NOMO-1 treated with DMSO at 0.1 percent for 48 hours (cell line): ENCODE measurements around the gene BRICD5.

ENCODE experiments used
- DNase-seq: peaks from one replicate; lab custom pipeline; 2025; ENCODE audit not compliant: unreplicated experiment; lab: John Stamatoyannopoulos, UW

The BRICD5 gene

GRCh38 chr16:2183671-2184070 lies 27.0 kb downstream of the BRICD5 start:
- no peak for DNase-seq

GRCh38 chr16:2181952-2182351 lies 28.7 kb downstream of the BRICD5 start:
- DNase-seq, result no peak

- DNase-seq, result no peak
These were observed 29.4 kb downstream of the BRICD5 start for GRCh38 chr16:2180962-2181923.

DNA sequence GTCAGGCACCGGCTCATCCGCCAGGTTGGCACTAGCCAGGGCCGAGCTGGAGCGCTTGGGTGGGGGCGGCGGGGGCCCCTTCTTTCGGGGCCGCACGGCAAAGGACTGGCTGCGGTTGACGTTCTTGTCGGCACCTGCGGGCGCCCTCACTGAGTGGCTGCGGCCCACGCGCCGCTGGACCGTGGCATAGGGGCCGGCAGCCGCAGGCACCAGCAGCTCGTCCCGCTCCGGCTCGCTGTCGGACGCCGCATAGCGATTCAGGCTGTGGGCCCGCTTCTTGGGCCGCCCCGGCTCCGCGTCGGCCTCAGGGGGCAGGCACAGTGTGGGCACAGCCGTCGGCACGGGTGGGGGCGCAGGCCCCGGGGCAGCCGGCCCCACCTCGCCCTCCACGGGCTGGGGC lies 30.2 kb downstream of the BRICD5 start:
- DNase-seq, result no peak

DNA sequence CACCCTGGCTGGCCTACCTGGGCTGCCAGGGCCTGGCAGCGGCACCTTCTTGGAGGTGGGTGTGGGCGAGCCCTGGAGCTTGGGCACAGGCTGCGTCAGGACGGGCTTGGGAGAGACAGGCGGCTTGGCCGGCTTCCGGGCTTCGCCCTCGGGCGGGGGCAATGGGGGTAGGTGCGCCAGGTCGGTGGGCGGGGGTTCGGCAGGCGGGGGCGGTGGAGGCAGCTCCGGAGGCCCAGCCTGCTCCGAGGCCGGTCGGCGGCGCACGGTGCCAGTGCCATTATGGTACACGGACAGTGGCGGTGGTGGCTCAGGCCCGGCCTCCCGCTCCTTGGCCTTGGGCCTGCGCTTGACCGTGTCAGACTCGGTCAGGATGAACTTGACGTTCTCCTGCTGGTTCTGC lies 31.1 kb downstream of the BRICD5 start:
- DNase-seq, result no peak

DNA sequence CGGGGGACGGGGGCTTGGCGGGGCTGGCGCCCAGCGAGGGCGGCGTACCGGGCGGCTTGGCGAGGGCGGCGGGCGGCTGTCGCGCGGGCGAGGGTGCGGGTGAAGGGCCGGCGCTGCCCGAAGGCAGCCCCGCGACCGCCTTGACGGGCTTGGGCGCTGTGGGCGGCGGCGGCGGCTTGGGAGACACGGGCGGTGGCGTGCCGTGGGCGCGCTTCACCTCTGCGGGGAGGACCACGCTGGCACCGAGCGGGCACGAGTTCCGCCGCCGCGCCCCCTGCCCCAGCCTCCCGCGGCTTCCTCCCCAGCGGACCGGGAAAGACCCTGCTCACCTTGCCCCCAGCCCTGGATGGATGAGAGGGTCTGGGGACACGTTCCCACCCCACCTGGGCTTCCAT lies 31.6 kb downstream of the BRICD5 start:
- DNase-seq, result no peak

- DNase-seq, result no peak
These were observed 32.1 kb downstream of the BRICD5 start for GRCh38 chr16:2178321-2179106.

- no peak for DNase-seq
These were observed 33.1 kb downstream of the BRICD5 start for GRCh38 chr16:2177561-2177960.

- no peak for DNase-seq
These were observed 33.6 kb downstream of the BRICD5 start for GRCh38 chr16:2177101-2177500.

DNA sequence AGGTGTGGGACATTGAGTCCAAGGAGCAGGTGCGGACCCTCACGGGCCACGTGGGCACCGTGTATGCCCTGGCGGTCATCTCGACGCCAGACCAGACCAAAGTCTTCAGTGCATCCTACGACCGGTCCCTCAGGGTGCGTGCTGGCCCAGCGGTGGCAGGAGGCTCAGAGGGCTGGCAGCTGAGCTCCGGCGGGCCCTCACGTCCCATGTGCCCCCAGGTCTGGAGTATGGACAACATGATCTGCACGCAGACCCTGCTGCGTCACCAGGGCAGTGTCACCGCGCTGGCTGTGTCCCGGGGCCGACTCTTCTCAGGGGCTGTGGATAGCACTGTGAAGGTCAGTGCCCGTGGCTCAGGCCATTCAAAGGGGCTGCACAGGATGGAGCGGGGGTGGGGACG lies 34.6 kb downstream of the BRICD5 start:
- DNase-seq, result no peak

- DNase-seq, result no peak
These were observed 35.2 kb downstream of the BRICD5 start for GRCh38 chr16:2175454-2175853.

DNA sequence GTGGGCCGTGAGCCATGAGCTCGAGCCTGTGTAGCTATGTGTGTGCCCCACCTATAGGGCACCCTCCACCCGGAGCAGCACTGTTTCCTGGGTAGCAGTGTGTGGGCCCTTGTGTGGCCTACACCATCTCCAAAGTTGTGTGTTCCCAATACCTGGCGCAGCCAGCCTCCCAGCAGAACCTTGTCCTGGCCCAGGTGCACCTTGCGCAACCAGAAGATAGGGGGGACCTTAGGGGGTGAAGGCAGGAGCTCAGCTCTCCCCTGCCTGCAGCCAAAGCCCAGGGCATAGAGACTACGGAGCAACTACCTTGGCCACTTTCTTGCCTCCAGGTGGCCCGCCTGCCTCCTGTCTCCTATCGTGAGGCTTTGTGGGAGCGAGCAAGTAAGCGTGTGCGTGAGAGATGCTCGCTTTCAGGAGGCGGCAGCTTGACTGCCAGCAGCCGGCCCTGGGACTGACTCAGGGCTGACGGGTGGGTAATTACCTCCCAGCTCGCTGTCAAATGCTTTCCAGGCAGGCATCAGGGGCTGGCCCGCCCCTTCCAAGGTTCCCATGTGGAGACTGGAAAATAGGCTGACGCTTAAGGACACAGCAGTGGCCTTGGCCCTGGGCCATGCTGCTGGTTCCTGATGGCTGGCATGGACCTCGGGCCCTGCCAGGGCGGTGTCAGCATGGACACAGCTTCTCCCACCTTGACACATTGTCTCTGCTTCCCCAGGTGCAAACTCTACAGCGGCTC lies 36.1 kb downstream of the BRICD5 start:
- no peak for DNase-seq

GRCh38 chr16:2173916-2174315 lies 36.7 kb downstream of the BRICD5 start:
- no peak for DNase-seq

DNA sequence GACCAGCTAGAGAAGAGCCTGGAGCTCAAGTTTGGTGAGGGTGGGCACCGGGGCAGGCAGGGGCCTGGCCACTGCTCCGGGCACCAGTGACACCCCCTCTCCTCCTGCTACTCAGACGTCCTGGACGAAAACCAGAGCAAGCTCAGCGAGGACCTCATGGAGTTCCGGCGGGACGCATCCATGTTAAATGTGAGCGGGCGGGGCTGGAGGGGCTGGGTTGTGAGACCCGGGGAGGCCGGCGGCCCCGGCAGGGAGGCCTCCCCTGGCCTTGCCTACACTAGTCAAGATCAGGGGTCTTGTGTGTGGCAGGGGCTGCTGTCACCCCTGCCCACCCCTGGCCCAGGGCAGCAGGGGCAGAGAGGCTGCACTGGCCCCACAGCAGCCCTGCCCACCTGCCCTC lies 37.3 kb downstream of the BRICD5 start:
- DNase-seq, result no peak

GRCh38 chr16:2172688-2173335 lies 37.9 kb downstream of the BRICD5 start:
- no peak for DNase-seq

GRCh38 chr16:2171601-2172178 lies 39.0 kb downstream of the BRICD5 start:
- no peak for DNase-seq

DNA sequence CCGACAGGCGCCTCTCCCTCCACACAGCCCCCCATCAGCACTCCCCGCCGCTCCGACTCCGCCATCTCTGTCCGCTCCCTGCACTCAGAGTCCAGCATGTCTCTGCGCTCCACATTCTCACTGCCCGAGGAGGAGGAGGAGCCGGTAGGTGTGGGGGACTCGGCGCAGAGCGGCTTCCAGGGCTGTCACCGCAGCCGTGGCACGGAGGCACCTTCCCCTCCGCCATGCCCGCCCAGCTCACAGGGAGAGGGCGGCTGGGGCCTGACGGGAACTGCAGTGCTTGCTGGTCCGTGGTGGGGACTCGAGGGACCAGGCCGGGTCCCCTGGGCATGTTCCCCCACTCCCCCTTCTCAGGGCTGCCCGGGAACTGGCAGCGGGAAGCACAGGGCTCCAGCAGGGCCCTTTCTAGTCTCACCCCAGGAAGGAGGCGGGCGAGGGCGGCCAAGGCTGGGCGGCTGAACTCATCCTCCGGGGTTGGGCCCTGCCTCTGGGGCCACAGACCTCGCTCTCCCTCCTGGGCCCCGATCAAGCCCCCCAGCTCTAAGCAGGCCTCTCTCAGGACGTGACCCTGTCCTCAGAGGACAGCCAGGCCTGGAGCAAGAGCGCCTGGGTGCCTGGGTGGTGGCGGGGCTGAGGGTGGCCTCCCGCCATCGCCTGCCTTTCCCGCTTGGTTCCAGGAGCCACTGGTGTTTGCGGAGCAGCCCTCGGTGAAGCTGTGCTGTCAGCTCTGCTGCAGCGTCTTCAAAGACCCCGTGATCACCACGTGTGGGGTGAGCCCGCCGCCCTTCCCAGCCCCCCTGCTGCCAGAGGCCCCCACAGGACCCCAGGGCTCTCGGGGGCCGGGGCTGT lies 39.9 kb downstream of the BRICD5 start:
- no peak for DNase-seq

DNA sequence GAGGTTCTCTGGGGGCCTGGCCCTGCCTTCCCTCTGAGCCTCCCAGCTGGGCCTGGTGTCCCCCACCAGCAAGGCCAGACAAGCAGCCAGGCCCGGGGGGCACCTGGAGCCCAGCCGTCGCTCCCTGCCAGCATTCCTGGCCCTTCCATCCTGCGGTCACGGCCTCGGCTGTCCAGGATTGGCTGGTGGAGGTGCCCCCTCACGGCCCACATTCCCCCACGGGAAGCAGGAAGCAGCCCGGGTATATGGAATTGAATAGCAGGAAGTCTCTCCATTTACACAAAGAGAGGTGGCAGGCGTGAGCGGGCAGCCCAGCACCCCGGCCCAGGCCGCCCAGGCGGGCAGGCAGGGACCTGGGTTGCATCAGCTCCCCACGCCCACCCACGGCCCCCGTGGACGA lies 40.6 kb downstream of the BRICD5 start:
- no peak for DNase-seq

DNA sequence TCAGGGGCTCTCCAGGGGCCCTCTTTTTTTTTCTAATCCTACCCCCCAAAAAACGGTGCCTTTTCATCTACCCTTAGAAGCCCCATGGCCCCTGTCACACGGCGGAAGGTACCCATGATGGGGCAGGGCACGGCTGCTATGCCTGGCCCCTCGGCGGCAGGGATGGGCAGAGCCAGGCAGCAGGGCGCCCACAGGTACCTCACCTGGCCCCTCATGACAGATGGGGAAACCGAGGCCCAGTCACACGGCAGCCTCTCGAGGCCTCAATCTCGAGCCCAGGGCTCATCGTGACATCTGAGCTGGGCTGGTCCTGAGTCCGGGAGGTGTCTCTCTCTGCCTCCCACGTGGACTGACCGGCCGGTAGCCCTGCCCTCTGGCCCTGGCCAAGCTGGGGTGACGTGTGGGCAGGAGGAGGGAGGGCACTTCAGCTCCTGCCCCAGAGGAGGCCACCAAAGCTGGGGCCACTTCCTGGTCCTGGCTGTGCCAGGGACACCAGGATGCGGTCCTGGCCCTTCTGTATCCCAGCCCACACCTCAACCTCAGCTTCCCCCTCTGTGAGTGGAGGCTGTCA lies 43.5 kb downstream of the BRICD5 start:
- DNase-seq, result no peak
